Neural cell (in vitro differentiated cells): ENCODE results near the gene PLEKHM3. TPM values are rescaled to one million over a fixed set of nuclear protein-coding genes. Genes with fewer than 3 reads are reported as not detected.

Experiments used
- H2AFZ ChIP-seq: fragments of 200-600, 300-800 bp; sonication (generic), shearing (Covaris generic); 2 replicates; pipeline ENCODE4 v1.6.0; 2014; ENCODE audit warnings: low read depth, mild to moderate bottlenecking, antibody characterized with exemption, low read length, moderate library complexity
- H3F3A ChIP-seq: fragments of 200-600 bp; shearing (Covaris generic); 2 replicates; pipeline ENCODE4 v1.6.1; 2016; ENCODE audit warnings: mild to moderate bottlenecking, moderate library complexity, mixed read lengths, antibody characterized with exemption, low read length; ENCODE audit not compliant: insufficient read depth, poor library complexity, severe bottlenecking
- H3K27ac ChIP-seq: fragments of 200-600, 300-800 bp; sonication (generic), shearing (Covaris generic); 2 replicates; pipeline ENCODE4 v1.5.1; 2014; ENCODE audit warnings: mild to moderate bottlenecking, low read length, moderate library complexity
- H3K27me3 ChIP-seq: fragments of 300-800, 200-600 bp; sonication (generic), shearing (Covaris generic); 2 replicates; pipeline ENCODE4 v1.6.0; 2014; ENCODE audit warnings: mild to moderate bottlenecking, low read depth, low read length, moderate library complexity; ENCODE audit not compliant: insufficient read depth
- H3K36me3 ChIP-seq: fragments of 300-800, 200-600 bp; sonication (generic), shearing (Covaris generic); 2 replicates; pipeline ENCODE4 v1.5.1; 2014; ENCODE audit warnings: mild to moderate bottlenecking, antibody characterized with exemption, low read length, moderate library complexity; ENCODE audit not compliant: insufficient read depth
- H3K4me2 ChIP-seq: fragments of 300-800, 200-600 bp; sonication (generic), shearing (Covaris generic); 2 replicates; pipeline ENCODE4 v1.6.0; 2014; ENCODE audit warnings: mild to moderate bottlenecking, low read length
- H3K4me3 ChIP-seq: fragments of 300-800, 200-600 bp; sonication (generic), shearing (Covaris generic); 2 replicates; pipeline ENCODE4 v1.5.1; 2014; ENCODE audit warnings: mild to moderate bottlenecking, low read length, moderate library complexity
- H3K79me2 ChIP-seq: fragments of 200-600 bp; shearing (Covaris generic); replicated peaks from 2 replicates; pipeline ENCODE4 v1.6.0; 2014; ENCODE audit warnings: mild to moderate bottlenecking, low read length, moderate library complexity; ENCODE audit not compliant: insufficient read depth
- H3K9ac ChIP-seq: fragments of 300-800, 200-600 bp; sonication (generic), shearing (Covaris generic); 2 replicates; pipeline ENCODE4 v1.6.1; 2016; ENCODE audit warnings: mild to moderate bottlenecking, low read length, mixed read lengths
- H3K9me2 ChIP-seq: fragments of 200-600 bp; shearing (Covaris generic); 2 replicates; pipeline ENCODE4 v1.6.1; 2016; ENCODE audit warnings: mild to moderate bottlenecking, low read length, mixed read lengths; ENCODE audit not compliant: insufficient read depth
- H3K9me3 ChIP-seq: fragments of 200-600, 300-800 bp; sonication (generic), shearing (Covaris generic); 2 replicates; pipeline ENCODE4 v1.6.1; 2016; ENCODE audit warnings: mild to moderate bottlenecking, mixed run types, low read length, moderate library complexity, mixed read lengths
- H4K20me1 ChIP-seq: fragments of 200-600 bp; shearing (Covaris generic); 2 replicates; pipeline ENCODE4 v1.6.1; 2016; ENCODE audit warnings: mild to moderate bottlenecking, mixed run types; ENCODE audit not compliant: insufficient read depth
- CTCF ChIP-seq: fragments of 450-650 bp; IDR thresholded peaks from 2 replicates; pipeline ENCODE4 v1.5.1; 2014; ENCODE audit warnings: antibody characterized with exemption, mild to moderate bottlenecking, moderate library complexity; ENCODE audit not compliant: poor library complexity, severe bottlenecking
- EP300 ChIP-seq: fragments of 450-650 bp; conservative IDR thresholded peaks from 2 replicates; pipeline ENCODE4 v1.6.1; 2014; ENCODE audit warnings: antibody characterized with exemption, mild to moderate bottlenecking, moderate library complexity; ENCODE audit not compliant: poor library complexity, severe bottlenecking
- EZH2 ChIP-seq: fragments of 200-600, 300-800 bp; shearing (Covaris generic), sonication (generic); IDR thresholded peaks from 2 replicates; pipeline ENCODE4 v1.6.1; 2014; ENCODE audit warnings: antibody characterized with exemption, low read length, borderline replicate concordance, mild to moderate bottlenecking; ENCODE audit not compliant: insufficient read depth, poor library complexity, severe bottlenecking
- MXI1 ChIP-seq: fragments of 450-650 bp; conservative IDR thresholded peaks from 2 replicates; pipeline ENCODE4 v1.6.1; 2014; ENCODE audit warnings: antibody characterized with exemption, mild to moderate bottlenecking; ENCODE audit not compliant: poor library complexity, severe bottlenecking
- POLR2AphosphoS5 ChIP-seq: IDR thresholded peaks from 2 replicates; pipeline ENCODE4 v1.6.1; 2012
- RAD21 ChIP-seq: fragments of 450-650 bp; conservative IDR thresholded peaks from 2 replicates; pipeline ENCODE4 v1.6.1; 2014; ENCODE audit warnings: antibody characterized with exemption, mild to moderate bottlenecking, moderate library complexity
- REST ChIP-seq: IDR thresholded peaks from 2 replicates; pipeline ENCODE4 v1.6.1; 2012; ENCODE audit warnings: borderline replicate concordance
- SMC3 ChIP-seq: fragments of 450-650 bp; conservative IDR thresholded peaks from 2 replicates; pipeline ENCODE4 v1.6.1; 2014; ENCODE audit warnings: antibody characterized with exemption, mild to moderate bottlenecking, moderate library complexity; ENCODE audit not compliant: poor library complexity
- TAF1 ChIP-seq: IDR thresholded peaks from 2 replicates; pipeline ENCODE4 v1.6.1; 2012; ENCODE audit warnings: low read depth
- polyA minus RNA-seq: library from RNA; depleted of rRNA, polyadenylated mRNA; stranded (reverse); fragments of >200 nt; gene quantifications from 2 replicates; pipeline ENCODE4 v1.2.3, GENCODE V29; 2014
- polyA plus RNA-seq: library from polyadenylated mRNA; depleted of rRNA; stranded (reverse); fragments of >200 nt; gene quantifications from 2 replicates; pipeline ENCODE4 v1.2.3, GENCODE V29; 2014

The PLEKHM3 gene, protein sequence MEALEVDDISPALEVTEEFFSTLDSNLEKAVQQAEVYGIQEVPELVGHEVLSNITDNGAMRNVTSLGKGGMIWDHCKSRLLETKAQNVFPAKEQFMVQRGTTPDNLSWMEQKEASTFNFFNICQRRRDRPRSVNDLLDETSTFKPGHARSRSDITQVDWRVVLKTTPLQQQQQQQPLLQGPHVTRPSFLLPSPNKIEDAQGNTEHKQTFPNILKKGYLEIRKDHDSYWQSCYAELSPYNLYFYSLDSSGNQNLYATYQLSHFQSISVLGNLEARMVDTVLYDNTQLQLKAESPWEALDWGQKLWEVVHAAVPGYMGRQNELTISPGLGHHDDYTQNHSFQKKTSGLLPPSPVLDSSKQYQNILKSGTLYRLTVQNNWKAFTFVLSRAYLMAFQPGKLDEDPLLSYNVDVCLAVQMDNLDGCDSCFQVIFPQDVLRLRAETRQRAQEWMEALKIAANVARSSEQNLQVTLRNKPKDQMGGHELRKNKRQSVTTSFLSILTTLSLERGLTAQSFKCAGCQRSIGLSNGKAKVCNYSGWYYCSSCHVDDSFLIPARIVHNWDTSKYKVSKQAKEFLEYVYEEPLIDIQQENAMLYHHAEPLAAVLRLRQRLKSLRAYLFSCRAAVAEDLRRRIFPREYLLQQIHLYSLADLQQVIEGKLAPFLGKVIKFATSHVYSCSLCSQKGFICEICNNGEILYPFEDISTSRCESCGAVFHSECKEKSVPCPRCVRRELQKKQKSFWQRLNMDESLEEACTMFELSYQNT
- polyA plus RNA-seq: 10.7 and 13.4 TPM in 2 replicates
- 53.6 and 60.2 TPM in 2 replicates for polyA minus RNA-seq

- H3K4me3 ChIP-seq: peak within 1 kb of the TSS; percentile 77
- H3K79me2 ChIP-seq: peaks cover 22% of the 10 kb centered on the region
- TF ChIP-seq TAF1 (peak; percentile 94), POLR2AphosphoS5 (peak; percentile 48), EP300 (peak; percentile 30), EZH2 (no peak), SMC3 (peak; percentile 51), RAD21 (peak; percentile 46), CTCF (no peak), MXI1 (peak; percentile 54), REST (peak; percentile 88)
- no peaks in the 10 kb centered on the region for H3K36me3 ChIP-seq
- H3F3A ChIP-seq: no peaks in the 10 kb centered on the region
- peak within 1 kb of the TSS; percentile 88 for H3K27ac ChIP-seq
- no peaks in the 10 kb centered on the region for H4K20me1 ChIP-seq
- H3K27me3 ChIP-seq: no peaks in the 10 kb centered on the region
- H2AFZ ChIP-seq: peak within 1 kb of the TSS; percentile 82
- no peaks in the 10 kb centered on the region for H3K9me3 ChIP-seq
- H3K9ac ChIP-seq: peak within 1 kb of the TSS; percentile 91
- no peaks in the 10 kb centered on the region for H3K9me2 ChIP-seq
- peak within 1 kb of the TSS; percentile 96 for H3K4me2 ChIP-seq
These were observed at the start of gene PLEKHM3 for GRCh38 chr2:208025037-208025813. TSS of gene PLEKHM3 (minus strand) at chr2:208025527. CDS start at chr2:208001639, 23,888 bp downstream.
